K562 (cell line): ENCODE data around the gene UCP3. TPM values are rescaled to one million over a fixed set of nuclear protein-coding genes. Genes with fewer than 3 reads are reported as not detected.

Source experiments
- ILF3 ChIP-seq: fragments of 450-650 bp; IDR thresholded peaks from 2 replicates; pipeline ENCODE4 v1.6.1; 2018; ENCODE audit warnings: antibody characterized with exemption, mild to moderate bottlenecking, moderate library complexity, borderline replicate concordance
- POLR2B ChIP-seq: fragments of 450-650 bp; IDR thresholded peaks from 2 replicates; pipeline ENCODE4 v1.6.1; 2018; ENCODE audit warnings: low read depth; ENCODE audit not compliant: partially characterized antibody
- PURB ChIP-seq: sonication (generic); formaldehyde crosslinking; IDR thresholded peaks from 2 replicates; pipeline ENCODE4 v1.9.0; 2021; ENCODE audit warnings: low read depth, mild to moderate bottlenecking, missing genetic modification reagents
- SIRT6 ChIP-seq: IDR thresholded peaks from one replicate; pipeline ENCODE4 v1.6.1; 2012; ENCODE audit warnings: low read depth, mild to moderate bottlenecking, control low read depth, inconsistent platforms, low read length, moderate library complexity
- SPI1 ChIP-seq: IDR thresholded peaks from 2 replicates; pipeline ENCODE4 v1.6.1; 2011; ENCODE audit warnings: low read depth, low read length, control low read depth, borderline replicate concordance
- TCF7L2 ChIP-seq: fragments of 150-350 bp; IDR thresholded peaks from 2 replicates; pipeline ENCODE4 v1.6.1; 2016; ENCODE audit warnings: low read depth, mild to moderate bottlenecking, low read length, moderate library complexity
- polyA plus RNA-seq, 8 experiments: library from polyadenylated mRNA; depleted of rRNA in 4 of 8; stranded (reverse) in 5 of 8; unstranded in 3 of 8; fragments of >200 nt; fragmentation: Nextera tagmentation in 2 of 8; fragmentation: Illumina TruSeq in 1 of 8; extraction: Ambion mirVana in 2 of 8; extraction: Trizol in 1 of 8; gene quantifications; 2 replicates each; pipeline versions ENCODE4 v1.2.1 to v1.2.3, GENCODE V29; 2011 to 2014; ENCODE audit warnings: inconsistent platforms in 1 of 8, missing spikeins in 1 of 8
- total RNA-seq, 7 experiments: library from RNA; depleted of rRNA in 6 of 7; stranded (reverse); fragments of >200 nt in 6 of 7; fragmentation: Illumina TruSeq in 2 of 7; extraction: Trizol in 2 of 7; gene quantifications; 2 replicates each; pipeline versions ENCODE4 v1.2.1 to v1.2.3, GENCODE V29; 2011 to 2021; ENCODE audit warnings: low replicate concordance in 1 of 7
- TF ChIP-seq, protein P1 (sequence below): fragments of 250-450 bp; sonication (Bioruptor Pico); IDR thresholded peaks from 2 replicates; pipeline ENCODE4 v1.5.0; 2021; ENCODE audit warnings: mild to moderate bottlenecking, moderate library complexity
- TF ChIP-seq, protein P2 (sequence below): fragments of 250-450 bp; sonication (Bioruptor Pico); IDR thresholded peaks from 2 replicates; pipeline ENCODE4 v1.4.0; 2020
- TF ChIP-seq, protein P3 (sequence below): fragments of 450-650 bp; IDR thresholded peaks from 2 replicates; pipeline ENCODE4 v1.7.0; 2016; ENCODE audit warnings: borderline replicate concordance
- TF ChIP-seq, protein P4 (sequence below): fragments of 250-450 bp; sonication (Bioruptor Pico); IDR thresholded peaks from 2 replicates; pipeline ENCODE4 v1.8.0; 2021; ENCODE audit warnings: mild to moderate bottlenecking, moderate library complexity
- TF ChIP-seq, protein P5 (sequence below): sonication (generic); formaldehyde crosslinking; IDR thresholded peaks from 2 replicates; pipeline ENCODE4 v1.8.1; 2023; ENCODE audit warnings: mild to moderate bottlenecking, missing genetic modification reagents

Gene UCP3
- total and polyA plus RNA-seq, 9 of the 15 experiments (the other 6 are each of a cell fraction or from before 2014, with no cell fraction given) = 0.05 to 0.65 (median 0.25) TPM; not detected in 2

DNA sequence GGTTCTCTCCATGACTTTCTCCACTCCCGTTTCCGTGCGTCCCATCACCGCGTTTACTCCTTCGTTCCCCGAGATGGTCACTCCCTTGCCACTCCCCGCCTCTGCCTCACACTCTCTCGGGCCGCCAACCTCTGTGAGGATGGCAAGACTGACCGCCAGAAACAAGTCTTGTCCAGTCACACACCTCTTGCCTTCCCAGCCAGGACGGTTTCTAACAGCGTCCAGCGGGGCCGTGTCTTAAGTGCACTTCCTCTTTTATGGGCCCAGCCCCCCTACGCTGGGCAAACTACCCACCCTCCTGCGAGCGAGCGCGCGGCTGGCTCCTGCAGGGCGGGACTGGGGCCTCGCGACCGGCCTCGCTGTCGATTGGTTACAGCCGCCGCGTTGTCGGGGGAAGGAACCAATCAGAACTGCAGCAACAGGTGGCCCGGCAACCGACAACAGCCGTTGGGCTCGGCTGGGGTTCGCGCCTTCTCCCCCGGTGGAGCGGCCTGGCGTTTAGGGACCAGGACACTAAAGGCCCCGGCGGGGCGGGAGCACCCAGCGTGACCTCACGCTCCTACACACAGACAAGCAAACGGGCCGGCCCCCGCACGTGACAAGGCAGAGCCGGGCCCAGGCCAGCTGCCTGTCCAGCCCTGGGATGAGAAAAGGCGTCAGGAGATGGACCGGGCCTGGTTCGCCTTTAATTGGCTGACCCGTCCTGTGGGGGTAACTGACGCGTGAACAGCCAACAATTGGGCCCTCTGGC lies 25.7 kb downstream of the UCP3 start (continued):
- TF ChIP-seq, protein P1, sequence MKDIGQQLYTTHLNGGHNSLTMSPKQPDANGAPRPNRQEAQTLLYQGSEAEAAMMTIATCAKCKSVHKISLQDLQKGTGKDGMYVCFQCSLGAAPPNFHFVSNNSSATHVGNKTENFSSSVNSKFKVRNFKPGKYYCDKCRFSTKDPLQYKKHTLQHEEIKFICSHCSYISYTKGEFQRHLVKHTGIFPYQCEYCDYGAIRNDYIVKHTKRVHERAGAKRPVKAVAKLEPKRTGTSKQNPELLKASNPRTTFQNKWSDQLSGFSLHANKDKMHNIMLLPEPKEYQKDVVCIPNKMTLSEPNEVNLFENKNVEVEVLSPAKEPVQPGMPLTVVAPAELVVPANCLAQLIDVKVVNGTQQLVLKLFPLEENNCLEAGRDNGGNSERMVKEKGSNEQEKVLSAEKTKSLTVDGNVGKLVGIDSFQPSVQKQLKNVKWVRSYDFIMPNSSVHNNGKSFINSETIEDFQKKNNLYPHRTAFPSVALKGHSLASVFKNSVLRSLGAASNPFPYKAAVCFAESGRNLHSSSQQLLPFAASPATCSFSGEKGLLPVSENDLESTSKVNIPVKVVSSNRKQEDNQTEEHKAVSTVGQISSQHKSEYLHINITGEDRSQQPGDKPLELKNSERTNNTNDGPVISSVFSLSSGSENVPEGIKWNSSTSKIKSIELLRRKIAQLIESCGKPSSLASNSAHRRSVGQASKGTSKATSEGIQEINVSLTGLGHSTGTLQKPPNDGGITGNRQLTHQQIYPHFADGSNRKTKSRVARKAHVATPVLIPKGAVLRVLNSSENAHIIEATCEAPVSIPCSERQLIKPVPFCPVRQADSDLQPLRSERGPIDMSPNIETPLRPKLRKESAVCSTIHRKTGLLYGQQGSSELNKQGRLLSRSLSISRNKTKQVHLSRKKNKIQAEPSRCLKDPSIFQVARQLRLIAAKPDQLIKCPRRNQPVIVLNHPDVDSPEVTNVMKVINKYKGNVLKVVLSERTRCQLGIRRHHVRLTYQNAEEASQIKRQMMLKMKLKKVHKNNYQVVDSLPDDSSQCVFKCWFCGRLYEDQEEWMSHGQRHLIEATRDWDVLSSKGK = no peak
- TF ChIP-seq, protein P2, sequence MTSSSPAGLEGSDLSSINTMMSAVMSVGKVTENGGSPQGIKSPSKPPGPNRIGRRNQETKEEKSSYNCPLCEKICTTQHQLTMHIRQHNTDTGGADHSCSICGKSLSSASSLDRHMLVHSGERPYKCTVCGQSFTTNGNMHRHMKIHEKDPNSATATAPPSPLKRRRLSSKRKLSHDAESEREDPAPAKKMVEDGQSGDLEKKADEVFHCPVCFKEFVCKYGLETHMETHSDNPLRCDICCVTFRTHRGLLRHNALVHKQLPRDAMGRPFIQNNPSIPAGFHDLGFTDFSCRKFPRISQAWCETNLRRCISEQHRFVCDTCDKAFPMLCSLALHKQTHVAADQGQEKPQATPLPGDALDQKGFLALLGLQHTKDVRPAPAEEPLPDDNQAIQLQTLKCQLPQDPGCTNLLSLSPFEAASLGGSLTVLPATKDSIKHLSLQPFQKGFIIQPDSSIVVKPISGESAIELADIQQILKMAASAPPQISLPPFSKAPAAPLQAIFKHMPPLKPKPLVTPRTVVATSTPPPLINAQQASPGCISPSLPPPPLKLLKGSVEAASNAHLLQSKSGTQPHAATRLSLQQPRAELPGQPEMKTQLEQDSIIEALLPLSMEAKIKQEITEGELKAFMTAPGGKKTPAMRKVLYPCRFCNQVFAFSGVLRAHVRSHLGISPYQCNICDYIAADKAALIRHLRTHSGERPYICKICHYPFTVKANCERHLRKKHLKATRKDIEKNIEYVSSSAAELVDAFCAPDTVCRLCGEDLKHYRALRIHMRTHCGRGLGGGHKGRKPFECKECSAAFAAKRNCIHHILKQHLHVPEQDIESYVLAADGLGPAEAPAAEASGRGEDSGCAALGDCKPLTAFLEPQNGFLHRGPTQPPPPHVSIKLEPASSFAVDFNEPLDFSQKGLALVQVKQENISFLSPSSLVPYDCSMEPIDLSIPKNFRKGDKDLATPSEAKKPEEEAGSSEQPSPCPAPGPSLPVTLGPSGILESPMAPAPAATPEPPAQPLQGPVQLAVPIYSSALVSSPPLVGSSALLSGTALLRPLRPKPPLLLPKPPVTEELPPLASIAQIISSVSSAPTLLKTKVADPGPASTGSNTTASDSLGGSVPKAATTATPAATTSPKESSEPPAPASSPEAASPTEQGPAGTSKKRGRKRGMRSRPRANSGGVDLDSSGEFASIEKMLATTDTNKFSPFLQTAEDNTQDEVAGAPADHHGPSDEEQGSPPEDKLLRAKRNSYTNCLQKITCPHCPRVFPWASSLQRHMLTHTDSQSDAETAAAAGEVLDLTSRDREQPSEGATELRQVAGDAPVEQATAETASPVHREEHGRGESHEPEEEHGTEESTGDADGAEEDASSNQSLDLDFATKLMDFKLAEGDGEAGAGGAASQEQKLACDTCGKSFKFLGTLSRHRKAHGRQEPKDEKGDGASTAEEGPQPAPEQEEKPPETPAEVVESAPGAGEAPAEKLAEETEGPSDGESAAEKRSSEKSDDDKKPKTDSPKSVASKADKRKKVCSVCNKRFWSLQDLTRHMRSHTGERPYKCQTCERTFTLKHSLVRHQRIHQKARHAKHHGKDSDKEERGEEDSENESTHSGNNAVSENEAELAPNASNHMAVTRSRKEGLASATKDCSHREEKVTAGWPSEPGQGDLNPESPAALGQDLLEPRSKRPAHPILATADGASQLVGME = peak; percentile 93
- TF ChIP-seq, protein P3, sequence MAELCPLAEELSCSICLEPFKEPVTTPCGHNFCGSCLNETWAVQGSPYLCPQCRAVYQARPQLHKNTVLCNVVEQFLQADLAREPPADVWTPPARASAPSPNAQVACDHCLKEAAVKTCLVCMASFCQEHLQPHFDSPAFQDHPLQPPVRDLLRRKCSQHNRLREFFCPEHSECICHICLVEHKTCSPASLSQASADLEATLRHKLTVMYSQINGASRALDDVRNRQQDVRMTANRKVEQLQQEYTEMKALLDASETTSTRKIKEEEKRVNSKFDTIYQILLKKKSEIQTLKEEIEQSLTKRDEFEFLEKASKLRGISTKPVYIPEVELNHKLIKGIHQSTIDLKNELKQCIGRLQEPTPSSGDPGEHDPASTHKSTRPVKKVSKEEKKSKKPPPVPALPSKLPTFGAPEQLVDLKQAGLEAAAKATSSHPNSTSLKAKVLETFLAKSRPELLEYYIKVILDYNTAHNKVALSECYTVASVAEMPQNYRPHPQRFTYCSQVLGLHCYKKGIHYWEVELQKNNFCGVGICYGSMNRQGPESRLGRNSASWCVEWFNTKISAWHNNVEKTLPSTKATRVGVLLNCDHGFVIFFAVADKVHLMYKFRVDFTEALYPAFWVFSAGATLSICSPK = peak; percentile 80; the same call in 1 of the 2 replicates
- TF ChIP-seq SIRT6 (no peak), TCF7L2 (no peak), POLR2B (peak; percentile 91), ILF3 (no peak), SPI1 (peak; percentile 100), PURB (CRISPR knock-in tag) (no peak)
- TF ChIP-seq, protein P4, sequence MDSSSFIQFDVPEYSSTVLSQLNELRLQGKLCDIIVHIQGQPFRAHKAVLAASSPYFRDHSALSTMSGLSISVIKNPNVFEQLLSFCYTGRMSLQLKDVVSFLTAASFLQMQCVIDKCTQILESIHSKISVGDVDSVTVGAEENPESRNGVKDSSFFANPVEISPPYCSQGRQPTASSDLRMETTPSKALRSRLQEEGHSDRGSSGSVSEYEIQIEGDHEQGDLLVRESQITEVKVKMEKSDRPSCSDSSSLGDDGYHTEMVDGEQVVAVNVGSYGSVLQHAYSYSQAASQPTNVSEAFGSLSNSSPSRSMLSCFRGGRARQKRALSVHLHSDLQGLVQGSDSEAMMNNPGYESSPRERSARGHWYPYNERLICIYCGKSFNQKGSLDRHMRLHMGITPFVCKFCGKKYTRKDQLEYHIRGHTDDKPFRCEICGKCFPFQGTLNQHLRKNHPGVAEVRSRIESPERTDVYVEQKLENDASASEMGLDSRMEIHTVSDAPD (CRISPR knock-in tag) = no peak
- TF ChIP-seq, protein P5, sequence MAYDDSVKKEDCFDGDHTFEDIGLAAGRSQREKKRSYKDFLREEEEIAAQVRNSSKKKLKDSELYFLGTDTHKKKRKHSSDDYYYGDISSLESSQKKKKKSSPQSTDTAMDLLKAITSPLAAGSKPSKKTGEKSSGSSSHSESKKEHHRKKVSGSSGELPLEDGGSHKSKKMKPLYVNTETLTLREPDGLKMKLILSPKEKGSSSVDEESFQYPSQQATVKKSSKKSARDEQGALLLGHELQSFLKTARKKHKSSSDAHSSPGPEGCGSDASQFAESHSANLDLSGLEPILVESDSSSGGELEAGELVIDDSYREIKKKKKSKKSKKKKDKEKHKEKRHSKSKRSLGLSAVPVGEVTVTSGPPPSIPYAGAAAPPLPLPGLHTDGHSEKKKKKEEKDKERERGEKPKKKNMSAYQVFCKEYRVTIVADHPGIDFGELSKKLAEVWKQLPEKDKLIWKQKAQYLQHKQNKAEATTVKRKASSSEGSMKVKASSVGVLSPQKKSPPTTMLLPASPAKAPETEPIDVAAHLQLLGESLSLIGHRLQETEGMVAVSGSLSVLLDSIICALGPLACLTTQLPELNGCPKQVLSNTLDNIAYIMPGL (CRISPR knock-in tag) = peak; percentile 63
